Measurements from ENCODE around the gene FRMD6.

- TF ChIP-seq PATZ1 (CRISPR knock-in tag; IDR thresholded peaks at IDR 0.05; ENCODE audit: borderline replicate concordance) (no peak), TCF4 (CRISPR knock-in tag; IDR thresholded peaks at IDR 0.05; ENCODE audit: borderline replicate concordance) (no peak), TOX (CRISPR knock-in tag; IDR thresholded peaks at IDR 0.05; ENCODE audit: borderline replicate concordance) (no peak), BACH2 (CRISPR knock-in tag; IDR thresholded peaks at IDR 0.05; ENCODE audit: borderline replicate concordance) (no peak), POU6F1 (CRISPR knock-in tag; IDR thresholded peaks at IDR 0.05; ENCODE audit: borderline replicate concordance, low read depth) (no peak), ZFP3 (CRISPR knock-in tag; IDR thresholded peaks at IDR 0.05) (no peak), RARB (CRISPR knock-in tag; IDR thresholded peaks at IDR 0.05) (no peak), PPARA (CRISPR knock-in tag; IDR thresholded peaks at IDR 0.05; ENCODE audit: borderline replicate concordance) (no peak), ZNF70 (CRISPR knock-in tag; IDR thresholded peaks at IDR 0.05) (no peak), ZNF8 (CRISPR knock-in tag; IDR thresholded peaks at IDR 0.05) (no peak), ZC3H10 (CRISPR knock-in tag; IDR thresholded peaks at IDR 0.05) (no peak), ESRRG (CRISPR knock-in tag; IDR thresholded peaks at IDR 0.05) (no peak), ISL1 (CRISPR knock-in tag; IDR thresholded peaks at IDR 0.05) (no peak)
- TF ChIP-seq, protein P1, sequence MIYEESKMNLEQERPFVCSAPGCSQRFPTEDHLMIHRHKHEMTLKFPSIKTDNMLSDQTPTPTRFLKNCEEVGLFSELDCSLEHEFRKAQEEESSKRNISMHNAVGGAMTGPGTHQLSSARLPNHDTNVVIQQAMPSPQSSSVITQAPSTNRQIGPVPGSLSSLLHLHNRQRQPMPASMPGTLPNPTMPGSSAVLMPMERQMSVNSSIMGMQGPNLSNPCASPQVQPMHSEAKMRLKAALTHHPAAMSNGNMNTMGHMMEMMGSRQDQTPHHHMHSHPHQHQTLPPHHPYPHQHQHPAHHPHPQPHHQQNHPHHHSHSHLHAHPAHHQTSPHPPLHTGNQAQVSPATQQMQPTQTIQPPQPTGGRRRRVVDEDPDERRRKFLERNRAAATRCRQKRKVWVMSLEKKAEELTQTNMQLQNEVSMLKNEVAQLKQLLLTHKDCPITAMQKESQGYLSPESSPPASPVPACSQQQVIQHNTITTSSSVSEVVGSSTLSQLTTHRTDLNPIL (CRISPR knock-in tag; IDR thresholded peaks at IDR 0.05; ENCODE audit: low read depth), result no peak
These were observed 30.7 kb downstream of the FRMD6 start for GRCh38 chr14:51682411-51682810.

Measured in SK-N-SH treated with all-trans-retinoic acid at 6 μM for 48 hours (cell line).